ENCODE results near the gene CERT1.

GRCh38 chr5:75362474-75362975 lies 148.9 kb downstream of the CERT1 start:
- TF ChIP-seq CBX2 (IDR thresholded peaks at IDR 0.05; ENCODE audit: borderline replicate concordance, low read depth), result no peak
- TF ChIP-seq CTCF (IDR thresholded peaks at IDR 0.05), result no peak
- TF ChIP-seq POLR2AphosphoS2 (conservative IDR thresholded peaks at IDR 0.05; ENCODE audit: low read length), result no peak
